Cardiac fibroblast (primary cell): ENCODE results near the gene VAV1.
"Not testable (repeated sequence)": the region's sequence is repeated elsewhere in the genome, so short reads cannot be mapped to it uniquely, and the experiment has no call there.

Source experiments
- DNase-seq, 2 donors: peaks; one replicate each; pipeline versions ENCODE4 v3.0.0 to v3.0.0-alpha.2; 2010; ENCODE audit warnings: low read depth in 2 of 2
- H3K4me3 ChIP-seq, 2 donors: replicated peaks in 1 of 2; 1 replicate in 1 of 2; 2 replicates in 1 of 2; pipeline ENCODE4 v1.5.1; 2011; ENCODE audit warnings: low read depth in 2 of 2, low read length in 2 of 2, mild to moderate bottlenecking in 2 of 2, moderate library complexity in 1 of 2
- TF ChIP-seq, protein P1 (sequence below): IDR thresholded peaks from one replicate; pipeline ENCODE4 v1.5.1; 2011; ENCODE audit warnings: low read depth, mild to moderate bottlenecking, low read length, inconsistent platforms

Gene VAV1

GRCh38 chr19:6822311-6822670, 49.8 kb downstream of the VAV1 start:
- H3K4me3 ChIP-seq = no peak overlapping the region
- TF ChIP-seq, protein P1, sequence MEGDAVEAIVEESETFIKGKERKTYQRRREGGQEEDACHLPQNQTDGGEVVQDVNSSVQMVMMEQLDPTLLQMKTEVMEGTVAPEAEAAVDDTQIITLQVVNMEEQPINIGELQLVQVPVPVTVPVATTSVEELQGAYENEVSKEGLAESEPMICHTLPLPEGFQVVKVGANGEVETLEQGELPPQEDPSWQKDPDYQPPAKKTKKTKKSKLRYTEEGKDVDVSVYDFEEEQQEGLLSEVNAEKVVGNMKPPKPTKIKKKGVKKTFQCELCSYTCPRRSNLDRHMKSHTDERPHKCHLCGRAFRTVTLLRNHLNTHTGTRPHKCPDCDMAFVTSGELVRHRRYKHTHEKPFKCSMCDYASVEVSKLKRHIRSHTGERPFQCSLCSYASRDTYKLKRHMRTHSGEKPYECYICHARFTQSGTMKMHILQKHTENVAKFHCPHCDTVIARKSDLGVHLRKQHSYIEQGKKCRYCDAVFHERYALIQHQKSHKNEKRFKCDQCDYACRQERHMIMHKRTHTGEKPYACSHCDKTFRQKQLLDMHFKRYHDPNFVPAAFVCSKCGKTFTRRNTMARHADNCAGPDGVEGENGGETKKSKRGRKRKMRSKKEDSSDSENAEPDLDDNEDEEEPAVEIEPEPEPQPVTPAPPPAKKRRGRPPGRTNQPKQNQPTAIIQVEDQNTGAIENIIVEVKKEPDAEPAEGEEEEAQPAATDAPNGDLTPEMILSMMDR = no peak
- no peak for DNase-seq

DNA sequence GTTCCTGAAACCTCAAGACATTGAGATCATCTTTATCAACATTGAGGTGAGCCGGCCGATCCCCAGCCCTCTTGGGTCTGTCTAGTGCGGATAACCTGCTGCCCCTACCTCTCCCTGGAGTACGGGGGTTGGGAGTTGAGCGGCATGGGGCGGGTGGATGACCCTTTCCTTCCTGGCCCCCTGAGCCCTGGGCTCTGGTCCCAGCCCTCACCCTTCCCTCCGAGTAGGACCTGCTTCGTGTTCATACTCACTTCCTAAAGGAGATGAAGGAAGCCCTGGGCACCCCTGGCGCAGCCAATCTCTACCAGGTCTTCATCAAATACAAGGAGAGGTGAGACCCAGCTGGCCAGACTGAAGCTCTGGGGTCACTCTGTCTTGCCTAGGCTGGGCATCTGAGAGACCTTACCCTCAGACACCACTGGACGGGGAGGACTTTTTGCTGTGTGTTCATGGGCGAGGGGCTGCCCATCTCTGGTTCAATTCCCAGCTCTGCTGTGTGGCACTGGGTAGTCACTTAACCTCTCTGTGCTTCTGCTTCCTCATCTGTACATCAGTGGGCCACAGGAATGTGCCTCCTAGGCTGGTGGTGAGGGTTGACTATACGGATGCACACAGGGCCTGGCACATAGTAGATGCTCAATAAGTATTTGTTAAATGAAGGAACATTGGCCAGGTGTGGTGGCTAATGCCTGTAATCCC, 52.7 kb downstream of the VAV1 start:
- H3K4me3 ChIP-seq = no peak overlapping the region
- TF ChIP-seq, protein P1 = no peak

DNA sequence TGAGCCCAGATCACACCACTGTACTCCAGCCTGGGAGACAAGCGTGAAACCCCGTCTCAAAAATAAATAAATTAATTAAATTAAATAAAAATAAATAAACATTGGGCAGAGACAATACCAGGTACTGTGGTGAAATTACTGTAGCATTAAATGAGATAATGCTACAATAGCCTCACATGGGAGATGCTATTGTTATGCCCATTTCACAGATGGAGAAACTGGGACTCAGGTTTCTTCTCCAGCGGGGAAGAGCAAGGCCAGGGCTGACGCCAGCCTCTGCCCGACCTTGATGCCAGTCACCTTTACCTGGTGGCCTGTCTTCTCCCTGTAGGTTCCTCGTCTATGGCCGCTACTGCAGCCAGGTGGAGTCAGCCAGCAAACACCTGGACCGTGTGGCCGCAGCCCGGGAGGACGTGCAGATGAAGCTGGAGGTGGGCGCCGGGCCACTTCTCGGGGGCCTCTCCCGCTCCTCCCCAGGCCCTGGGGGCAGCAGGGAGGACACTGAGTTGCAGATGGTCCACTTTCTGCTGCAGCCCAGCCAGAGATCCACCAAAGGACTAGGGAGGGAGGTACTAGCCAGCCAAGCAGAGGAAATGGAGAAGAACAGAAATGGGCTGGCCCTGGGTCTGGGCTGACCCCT, 53.9 kb downstream of the VAV1 start:
- H3K4me3 ChIP-seq = no peak overlapping the region
- DNase-seq = no peak
- TF ChIP-seq, protein P1 = no peak

More for the DNA sequence above, 52.7 kb downstream of the VAV1 start:
- DNase-seq = no peak

GRCh38 chr19:6828306-6828697, 55.8 kb downstream of the VAV1 start:
- DNase-seq = peak in 1 of 2 donors; percentile 2
- no peak overlapping the region for H3K4me3 ChIP-seq
- TF ChIP-seq, protein P1 = no peak

GRCh38 chr19:6828698-6829633, 56.5 kb downstream of the VAV1 start:
- TF ChIP-seq, protein P1 = no peak
- no peak overlapping the region for H3K4me3 ChIP-seq
- DNase-seq = peak in 1 of 2 donors; percentile 11

GRCh38 chr19:6829829-6830228, 57.3 kb downstream of the VAV1 start:
- H3K4me3 ChIP-seq, DNase-seq: not testable (repeated sequence)

DNA sequence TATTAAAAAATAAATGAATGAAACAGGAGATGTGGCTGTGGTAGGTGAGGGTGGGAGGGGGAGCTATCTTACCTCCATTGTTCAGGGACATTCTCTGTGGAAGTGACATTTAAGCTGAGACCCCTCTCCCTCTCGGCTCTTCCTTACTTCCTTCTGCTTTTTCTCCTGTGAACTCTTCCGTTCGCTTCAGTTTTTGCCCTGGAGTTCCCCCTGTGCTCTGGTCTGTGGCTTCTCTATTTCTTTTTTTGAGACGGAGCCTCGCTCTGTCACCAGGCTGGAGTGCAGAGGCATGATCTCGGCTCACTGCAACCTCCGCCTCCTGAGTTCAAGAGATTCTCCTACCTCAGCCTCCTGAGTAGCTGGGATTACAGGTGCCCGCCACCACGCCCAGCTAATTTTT, 58.6 kb downstream of the VAV1 start:
- DNase-seq, H3K4me3 ChIP-seq: not testable (repeated sequence)
